Stimulated activated CD8-positive, alpha-beta memory T cell treated with anti-CD3 and anti-CD28 coated beads, Interleukin-7, amount 100 ng/mL, for 1 hour (primary cell): ENCODE data around the gene ABHD14A.

Source experiments
- DNase-seq, 2 donors: peaks; one replicate each; pipeline ENCODE4 v3.0.0-alpha.2; 2020; ENCODE audit warnings: low read depth in 2 of 2

The ABHD14A gene

DNA sequence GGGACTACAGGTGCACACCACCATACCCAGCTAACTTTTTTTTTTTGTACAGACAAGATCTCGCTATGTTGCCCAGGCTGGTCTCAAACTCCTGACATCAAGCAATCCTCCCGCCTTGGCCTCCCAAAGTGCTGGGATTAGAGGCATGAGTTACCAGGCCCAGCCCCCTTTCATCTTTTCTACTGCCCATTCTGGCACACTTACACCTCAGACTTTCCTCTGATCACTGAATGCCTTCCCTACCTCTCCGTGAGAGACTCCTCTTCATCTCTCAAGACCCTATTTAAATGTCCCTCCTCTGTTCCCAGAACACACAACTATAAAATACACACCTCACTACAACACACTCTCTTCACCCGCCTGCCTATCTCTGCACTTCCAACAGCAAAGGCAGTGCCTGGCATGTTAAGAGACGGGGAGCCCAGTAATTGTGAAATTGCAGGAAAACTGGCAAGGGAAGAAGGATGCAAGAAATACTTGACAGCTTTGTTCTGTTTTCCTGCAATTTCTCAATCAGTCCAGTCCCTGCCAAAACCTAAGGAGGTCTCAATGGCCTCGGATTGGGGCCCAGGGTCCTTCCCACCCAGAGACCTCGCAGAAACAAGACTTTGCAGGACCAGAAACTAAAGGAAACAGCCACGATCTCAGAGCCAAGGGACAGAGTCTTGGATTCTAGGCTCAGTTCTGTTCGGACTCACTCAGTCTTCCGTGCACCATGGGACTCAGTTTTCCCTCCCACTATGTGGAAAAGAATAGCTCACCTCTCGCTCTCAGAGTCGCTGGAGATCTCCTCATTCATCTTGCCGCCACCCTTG is 34.0 kb upstream of the ABHD14A start:
- DNase-seq = no peak

DNA sequence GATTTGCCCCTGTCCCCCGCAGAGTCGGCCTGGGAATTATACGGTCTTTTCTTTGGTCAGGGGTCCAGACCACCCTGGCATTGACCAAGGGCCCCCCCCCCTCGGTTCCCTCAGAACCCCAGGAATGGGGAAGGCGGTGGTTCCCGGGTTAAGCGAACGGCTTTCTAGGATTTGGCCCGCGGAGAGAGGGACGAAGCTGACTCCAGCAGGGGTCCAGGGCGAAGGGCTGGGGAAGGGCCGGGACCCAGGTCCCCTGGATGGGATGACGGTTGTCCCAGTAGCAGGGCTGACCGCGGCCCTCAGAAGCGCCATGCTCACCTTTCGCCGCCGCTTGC is 33.4 kb upstream of the ABHD14A start:
- DNase-seq = no peak

DNA sequence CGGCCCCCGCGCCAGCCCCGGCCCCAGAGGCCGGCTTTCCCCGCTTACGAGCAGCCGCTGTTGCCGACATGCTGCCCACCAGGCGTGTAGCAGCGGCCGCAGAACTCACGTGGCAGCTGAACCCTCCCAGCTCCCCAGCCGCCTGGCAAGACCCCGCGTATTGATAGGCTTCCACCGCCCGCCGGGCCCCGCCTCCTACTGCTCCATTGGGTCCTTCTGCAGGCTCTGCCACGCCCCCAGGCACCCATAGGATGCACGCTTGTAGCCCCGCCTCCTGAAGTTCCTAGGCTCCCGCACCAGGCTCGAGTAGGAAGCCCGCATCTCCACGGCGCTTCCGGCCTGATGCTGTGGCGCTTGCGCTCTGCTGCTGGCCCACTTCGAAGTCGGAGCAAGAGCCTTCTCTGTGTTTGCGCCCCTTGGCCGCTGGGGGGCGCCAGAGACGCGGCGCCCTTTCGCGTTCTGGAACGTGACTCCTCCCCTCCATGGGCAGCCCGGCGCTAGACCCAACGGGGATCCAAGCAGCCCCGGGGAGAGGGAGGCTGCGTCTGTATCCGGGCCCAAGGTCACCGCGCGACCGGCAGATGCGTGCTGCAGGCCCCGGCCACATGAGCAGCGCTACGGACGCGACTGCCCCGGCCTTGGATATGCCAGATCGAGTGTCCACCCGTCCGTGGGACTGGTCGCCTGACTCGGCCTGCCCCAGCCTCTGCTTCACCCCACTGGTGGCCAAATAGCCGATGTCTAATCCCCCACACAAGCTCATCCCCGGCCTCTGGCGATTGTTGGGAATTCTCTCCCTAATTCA is 32.9 kb upstream of the ABHD14A start, which contains the start of the genes PARP3 and RRP9:
PARP3 (plus strand) TSS at position 566 of the 805 bp plus-strand sequence. CDS start 993 bp downstream, outside the sequence.
RRP9 (minus strand) TSS at position 107 of the 805 bp plus-strand sequence; CDS start at position 70, 37 bp downstream.
- peak; percentile 98 for DNase-seq

DNA sequence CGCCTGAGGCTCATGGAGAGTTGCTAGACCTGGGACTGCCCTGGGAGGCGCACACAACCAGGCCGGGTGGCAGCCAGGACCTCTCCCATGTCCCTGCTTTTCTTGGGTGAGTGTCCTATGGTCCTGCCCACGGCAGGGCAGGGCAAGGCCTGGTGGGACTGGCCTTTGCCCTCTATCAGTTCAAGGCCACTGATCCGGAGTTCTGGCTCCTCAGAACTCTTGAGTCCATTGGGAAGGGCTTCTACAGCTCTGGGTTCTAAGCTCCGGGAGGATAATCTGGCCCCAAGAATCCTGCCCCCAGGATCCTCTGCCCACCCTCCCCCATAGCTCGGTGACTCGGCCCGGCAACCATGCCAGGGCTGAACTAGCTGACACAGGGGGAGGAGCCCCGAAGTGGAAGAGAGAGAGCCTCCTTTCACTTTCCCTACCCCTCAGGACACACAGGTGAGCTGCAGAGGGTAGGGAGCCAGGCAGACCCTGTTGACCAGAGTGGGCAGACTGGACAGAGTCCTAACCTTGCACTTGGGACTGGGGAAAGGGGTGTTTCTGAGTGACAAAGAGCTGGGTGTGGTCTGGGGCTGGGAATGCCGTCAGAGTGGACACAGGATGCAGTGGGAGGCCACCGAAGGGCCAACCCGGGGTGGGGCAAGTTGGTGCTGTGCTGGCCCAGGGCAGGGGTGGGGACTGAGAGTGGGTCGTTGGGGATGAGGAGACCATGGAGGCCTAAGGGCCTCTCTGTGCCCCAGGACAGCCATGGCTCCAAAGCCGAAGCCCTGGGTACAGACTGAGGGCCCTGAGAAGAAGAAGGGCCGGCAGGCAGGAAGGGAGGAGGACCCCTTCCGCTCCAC is 32.0 kb upstream of the ABHD14A start:
- DNase-seq = peak in 1 of 2 donors; percentile 9

DNA sequence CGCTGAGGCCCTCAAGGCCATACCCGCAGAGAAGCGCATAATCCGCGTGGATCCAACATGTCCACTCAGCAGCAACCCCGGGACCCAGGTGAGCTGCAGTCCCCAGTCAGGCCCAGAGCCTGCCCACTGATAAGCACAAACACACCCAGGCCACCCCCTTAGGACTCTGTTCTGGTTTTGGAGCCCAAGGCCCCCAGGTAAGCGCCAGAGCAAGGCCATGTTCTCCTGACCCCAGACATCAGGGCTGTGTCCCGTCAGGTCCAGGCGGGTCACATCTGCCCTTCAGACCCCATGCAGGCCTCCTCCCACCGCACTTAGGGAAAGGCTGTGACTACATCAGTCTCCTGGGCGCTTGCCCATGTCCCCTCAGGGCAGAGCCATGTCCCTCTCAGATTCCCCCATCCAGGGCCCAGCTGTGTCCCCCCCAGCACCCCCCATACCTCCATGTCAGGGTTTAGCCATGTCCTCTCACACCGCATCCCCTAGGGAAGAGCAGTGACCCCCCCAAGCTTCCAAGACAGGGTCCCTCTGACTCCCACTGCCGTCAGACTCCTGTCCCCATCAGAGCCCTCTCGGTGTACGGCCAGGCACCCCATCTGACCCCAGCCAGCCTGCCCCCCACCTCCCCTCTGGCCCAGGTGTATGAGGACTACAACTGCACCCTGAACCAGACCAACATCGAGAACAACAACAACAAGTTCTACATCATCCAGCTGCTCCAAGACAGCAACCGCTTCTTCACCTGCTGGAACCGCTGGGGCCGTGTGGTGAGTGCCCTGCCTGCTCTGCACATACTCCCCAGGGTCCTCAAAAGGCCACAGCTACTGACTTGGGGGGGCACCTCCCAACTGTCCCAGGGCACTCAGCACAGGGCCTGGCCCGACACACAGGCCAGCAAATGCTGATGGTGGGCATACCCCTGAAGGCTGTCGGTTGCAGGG is 31.1 kb upstream of the ABHD14A start:
- no peak for DNase-seq

DNA sequence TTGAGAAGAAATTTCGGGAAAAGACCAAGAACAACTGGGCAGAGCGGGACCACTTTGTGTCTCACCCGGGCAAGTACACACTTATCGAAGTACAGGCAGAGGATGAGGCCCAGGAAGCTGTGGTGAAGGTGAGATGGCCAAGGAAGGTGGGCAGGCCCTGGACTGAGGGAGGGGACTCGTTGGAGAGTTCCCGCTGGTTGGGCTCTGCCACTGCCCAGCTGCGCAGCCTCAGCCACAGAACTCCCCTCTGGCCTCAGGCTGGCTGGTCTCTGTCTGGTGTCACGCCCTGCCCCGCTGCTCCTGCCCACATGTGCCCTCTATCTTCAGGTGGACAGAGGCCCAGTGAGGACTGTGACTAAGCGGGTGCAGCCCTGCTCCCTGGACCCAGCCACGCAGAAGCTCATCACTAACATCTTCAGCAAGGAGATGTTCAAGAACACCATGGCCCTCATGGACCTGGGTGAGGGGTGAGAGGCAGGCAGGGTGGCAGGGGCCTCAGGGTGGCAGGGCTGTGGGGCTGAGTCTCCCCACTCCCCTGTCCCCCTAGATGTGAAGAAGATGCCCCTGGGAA is 30.3 kb upstream of the ABHD14A start:
- no peak for DNase-seq

DNA sequence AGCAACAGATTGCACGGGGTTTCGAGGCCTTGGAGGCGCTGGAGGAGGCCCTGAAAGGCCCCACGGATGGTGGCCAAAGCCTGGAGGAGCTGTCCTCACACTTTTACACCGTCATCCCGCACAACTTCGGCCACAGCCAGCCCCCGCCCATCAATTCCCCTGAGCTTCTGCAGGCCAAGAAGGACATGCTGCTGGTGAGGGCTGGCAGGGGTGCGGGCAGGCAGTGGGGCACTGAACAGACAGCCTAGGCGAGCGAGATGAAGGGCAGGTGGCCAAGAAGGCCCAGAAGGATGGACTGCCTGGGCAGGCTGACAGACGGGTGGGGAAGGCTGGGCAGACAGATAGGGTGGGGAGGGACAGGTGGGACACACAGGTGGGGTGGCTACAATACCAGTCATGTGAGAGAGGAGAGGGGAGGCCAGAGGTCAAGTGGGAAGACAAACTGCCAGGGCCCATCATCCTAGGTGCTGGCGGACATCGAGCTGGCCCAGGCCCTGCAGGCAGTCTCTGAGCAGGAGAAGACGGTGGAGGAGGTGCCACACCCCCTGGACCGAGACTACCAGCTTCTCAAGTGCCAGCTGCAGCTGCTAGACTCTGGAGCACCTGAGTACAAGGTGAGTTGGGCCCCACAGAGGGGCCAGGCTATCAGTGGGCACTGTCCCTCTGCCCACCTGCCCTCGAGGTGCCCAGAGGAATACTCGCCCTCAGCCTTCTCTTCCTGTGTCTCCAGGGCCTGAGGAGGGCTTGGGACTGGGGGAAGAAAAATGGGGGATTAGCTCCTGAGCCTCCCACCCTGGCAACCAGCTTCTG is 29.6 kb upstream of the ABHD14A start:
- DNase-seq = no peak

DNA sequence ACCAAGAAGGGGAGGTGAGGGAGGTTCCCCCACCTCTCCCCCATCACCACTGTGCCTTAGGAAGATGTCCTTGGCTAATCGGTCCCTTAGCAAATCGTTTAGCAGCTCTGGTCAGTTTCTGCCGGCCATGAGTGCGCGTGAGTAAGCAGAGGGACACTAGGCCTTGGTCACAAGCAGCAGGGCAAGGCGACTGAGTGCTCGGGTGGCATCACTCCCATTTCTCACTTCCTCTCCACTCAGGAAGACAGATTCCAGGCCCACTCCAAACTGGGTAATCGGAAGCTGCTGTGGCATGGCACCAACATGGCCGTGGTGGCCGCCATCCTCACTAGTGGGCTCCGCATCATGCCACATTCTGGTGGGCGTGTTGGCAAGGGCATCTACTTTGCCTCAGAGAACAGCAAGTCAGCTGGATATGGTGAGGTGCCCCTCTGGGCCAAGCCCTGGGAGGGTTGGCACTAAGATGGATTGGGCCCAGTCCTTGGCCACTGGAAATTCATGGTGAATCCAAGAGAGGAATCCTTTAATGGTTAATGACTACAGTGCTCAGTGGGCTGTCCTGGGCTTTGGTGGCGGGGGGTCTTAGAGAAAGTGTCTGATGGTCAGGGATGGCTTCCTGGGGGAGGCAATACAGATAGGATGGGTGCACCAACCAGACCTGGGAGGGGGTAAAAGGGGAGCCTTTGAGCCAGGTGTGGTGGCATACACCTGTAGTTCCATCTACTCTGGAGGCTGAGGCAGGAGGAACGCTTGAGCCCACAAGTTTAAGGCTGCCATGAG is 28.7 kb upstream of the ABHD14A start:
- no peak for DNase-seq

DNA sequence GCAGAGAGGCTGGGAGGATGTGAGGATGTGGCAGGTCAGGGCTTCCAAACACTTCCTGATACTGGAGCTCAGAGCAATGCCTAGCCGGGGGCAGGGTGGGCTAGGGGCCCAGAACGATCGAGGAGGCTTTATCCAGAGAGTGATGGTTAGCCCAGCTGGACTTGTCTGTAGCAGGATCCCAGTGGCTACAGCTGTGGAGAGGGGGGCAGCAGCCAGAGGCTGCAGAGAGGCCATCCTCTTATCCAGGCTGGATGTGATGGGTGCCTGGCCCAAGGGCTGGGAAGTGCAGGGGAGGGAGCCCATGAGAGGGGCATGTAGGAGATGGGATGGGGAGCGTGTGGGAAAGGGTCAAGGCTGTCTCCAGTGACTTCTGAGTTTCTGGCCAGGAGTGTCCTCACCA is 28.1 kb upstream of the ABHD14A start:
- no peak for DNase-seq

DNA sequence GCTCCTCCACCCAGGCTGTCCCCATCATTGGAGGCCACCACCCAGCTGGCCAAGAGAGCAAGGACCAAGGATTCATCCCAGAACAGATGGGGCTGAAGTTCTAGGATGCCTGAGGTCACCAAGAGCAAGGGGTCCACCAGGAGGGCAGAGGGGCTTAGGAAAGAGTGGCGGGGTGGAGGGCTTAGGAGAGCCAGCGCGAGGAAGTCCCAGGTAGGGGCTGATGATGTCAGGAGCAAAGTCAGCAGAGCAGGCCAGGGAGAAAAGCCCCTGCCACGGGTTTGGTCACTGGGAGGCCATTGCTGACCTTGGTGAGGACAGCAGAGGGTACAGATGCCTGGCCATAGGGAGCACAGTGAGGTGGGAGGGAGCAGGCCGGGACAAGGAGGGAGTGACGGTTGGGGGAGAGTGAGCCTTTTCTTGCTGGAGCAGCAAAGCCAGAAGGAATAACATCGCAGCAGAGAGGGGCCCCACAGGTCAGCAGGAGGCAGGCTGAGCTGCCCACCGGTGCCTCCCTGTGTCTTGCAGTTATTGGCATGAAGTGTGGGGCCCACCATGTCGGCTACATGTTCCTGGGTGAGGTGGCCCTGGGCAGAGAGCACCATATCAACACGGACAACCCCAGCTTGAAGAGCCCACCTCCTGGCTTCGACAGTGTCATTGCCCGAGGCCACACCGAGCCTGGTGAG is 27.5 kb upstream of the ABHD14A start:
- DNase-seq = no peak

DNA sequence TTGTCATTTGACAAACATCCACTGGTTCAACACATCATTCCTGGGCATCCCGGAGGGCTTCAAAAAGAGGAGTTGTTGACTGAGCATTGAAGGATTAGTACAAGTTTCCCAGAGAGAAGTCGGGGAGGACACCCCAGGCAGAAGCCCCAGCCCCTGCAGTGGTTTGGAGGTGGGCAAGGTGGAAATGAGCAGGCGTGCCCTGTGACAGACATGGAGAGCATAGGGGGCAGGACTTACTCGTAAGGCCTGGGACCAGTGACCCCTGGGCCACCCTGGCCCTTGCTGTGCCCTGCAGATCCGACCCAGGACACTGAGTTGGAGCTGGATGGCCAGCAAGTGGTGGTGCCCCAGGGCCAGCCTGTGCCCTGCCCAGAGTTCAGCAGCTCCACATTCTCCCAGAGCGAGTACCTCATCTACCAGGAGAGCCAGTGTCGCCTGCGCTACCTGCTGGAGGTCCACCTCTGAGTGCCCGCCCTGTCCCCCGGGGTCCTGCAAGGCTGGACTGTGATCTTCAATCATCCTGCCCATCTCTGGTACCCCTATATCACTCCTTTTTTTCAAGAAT is 26.8 kb upstream of the ABHD14A start:
- DNase-seq = no peak

DNA sequence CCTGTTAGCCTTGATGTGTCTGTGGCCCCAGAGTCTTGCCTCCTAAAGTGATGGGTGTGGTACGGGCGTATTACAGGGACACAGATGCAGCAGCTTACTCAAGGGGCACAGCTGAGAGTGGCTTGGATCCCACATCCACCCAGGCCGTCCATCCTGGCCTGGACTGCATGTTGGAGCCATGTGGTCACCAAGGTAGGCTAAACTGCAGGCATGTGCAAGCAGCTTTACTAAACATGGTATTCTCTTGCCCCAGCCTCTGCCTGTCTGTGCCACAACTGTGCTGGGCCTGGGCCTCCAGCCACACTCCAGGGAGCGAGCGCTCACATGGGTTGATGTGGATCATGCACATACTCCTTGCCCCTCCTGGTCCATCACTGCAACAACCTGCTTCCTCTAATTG is 25.7 kb upstream of the ABHD14A start:
- DNase-seq = no peak

DNA sequence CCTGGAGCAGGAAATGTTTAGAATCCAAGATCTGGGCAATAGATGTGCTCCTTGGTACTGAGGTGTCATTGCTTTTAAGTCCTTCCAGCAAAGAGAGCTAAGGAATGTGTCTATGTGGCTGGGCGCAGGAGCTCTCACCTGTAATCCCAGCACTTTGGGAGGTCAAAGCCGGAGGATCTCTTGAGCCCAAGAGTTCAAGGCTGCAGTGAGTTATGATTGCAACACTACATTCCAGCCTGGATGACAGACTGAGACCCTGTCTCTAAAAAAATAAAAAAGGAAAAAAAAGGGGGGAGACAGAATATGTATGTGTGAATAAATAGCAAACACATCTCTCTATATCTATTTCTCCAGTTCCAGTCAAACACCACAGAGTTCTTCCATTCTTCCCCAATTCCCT is 24.0 kb upstream of the ABHD14A start:
- no peak for DNase-seq

DNA sequence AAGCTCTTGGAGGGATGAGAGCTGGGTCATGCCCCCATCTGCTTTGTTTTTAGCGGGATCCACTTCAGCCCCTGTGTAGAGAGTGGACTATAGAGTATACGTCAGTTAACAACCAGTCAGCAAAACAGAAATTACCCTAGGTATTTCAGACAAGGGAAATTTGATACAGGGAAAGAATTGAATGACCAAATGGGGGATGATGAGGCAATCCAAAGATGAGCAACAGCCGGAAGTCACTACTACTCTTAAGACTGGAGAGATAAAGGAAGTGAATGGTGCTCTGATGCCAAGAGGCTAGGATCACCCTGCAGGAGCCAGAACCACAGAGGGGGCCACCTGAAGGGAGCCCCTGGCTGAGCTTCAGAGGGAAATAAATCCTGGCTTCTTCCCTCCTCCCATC is 21.4 kb upstream of the ABHD14A start:
- DNase-seq = no peak

DNA sequence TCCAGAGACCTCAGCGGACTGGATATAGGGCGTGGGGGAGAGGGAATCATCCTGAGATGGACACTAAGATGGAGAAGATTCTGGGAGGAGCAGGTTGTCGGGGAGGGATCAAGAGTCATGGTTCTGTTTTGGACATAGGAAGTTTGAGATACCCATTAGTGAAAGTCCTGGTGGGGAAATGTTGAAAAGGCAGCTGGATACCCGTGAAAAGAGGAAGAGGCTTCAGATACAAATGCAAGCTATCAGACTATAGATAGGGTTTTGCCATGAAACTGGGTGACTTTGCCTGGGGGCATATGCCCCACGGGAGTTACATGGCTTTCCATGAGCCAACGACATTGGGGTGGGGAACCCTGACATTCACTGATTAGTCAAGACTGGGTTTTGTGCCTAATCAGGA is 20.8 kb upstream of the ABHD14A start:
- DNase-seq = no peak

DNA sequence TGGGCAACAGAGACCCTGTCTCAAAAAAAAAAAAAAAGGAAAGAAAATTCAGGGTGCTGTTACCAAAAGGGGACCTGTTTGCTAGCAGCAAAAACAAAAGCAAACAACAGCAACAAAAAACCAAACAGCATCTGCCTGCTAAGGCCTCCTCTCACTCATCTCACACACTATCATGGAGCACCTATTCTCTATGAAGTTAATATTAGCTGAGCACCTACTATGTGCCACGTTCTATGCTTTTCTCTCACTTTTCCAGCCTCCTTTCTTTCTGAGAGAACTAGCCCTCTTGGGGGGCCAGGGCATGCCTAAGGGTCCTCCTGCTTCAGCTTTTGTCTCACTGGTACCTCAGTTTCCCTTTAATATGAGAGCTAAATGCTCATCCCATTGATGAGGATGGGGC is 20.2 kb upstream of the ABHD14A start:
- DNase-seq = no peak

DNA sequence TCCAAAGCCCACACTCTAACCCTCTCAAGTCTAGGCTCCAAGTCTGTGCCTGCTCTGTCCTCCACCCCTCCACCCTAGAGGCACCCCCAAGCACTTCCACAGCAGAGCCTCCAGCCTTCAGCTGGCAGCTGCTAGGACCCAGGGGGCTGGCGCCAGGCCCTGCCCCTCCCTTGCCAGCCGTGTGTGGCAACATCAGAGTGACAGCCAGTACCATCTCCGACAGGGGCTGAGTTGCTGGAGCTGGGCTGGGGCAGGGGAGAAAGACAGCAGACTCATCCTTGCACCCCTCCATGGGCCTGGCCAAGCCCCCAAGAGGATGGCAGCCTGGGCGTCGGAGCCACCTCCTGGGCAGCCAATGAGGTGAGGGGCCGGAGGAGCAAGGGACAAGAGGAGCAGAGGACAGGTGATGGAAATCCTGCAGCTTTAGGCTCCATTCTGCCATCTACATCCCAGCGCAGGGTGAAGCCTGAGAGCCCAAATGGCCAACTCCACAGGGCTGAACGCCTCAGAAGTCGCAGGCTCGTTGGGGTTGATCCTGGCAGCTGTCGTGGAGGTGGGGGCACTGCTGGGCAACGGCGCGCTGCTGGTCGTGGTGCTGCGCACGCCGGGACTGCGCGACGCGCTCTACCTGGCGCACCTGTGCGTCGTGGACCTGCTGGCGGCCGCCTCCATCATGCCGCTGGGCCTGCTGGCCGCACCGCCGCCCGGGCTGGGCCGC is 19.5 kb upstream of the ABHD14A start, which contains the start of gene GPR62:
GPR62 (plus strand) TSS at position 207 of the 718 bp plus-strand sequence; CDS start at position 479, 272 bp downstream.
- DNase-seq = no peak
